Measurements from ENCODE around the gene TEDC1.
"Not testable (repeated sequence)": the region's sequence is repeated elsewhere in the genome, so short reads cannot be mapped to it uniquely, and the experiment has no call there.

Gene TEDC1

DNA sequence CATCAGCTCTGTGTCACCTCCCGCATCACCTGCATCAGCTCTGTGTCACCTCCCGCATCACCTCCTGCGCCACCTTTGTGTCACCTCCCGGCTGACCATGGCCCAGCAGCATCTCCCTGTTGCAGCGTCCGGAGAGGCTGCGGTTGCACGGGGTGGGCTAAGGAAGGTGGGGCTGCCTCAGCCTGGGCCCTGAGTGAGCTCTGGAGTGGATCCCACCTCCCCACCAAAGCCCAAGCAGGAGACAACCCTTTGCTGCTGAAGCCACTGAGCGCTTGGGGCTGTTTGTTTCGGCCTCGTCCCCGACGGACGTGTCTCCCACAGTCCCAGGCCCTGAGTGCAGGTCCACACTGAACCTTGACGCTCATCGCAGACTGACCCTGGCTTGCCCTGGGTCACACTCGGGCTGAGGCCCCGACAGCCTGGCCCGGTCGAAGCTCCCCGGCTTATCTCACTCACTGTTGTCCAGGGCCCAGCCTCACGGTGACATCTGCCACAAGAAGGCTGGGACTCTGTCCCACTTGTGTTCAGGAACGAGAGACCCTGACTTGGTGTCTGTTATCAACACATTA is 47.5 kb downstream of the TEDC1 start:
- TF ChIP-seq, protein P1, sequence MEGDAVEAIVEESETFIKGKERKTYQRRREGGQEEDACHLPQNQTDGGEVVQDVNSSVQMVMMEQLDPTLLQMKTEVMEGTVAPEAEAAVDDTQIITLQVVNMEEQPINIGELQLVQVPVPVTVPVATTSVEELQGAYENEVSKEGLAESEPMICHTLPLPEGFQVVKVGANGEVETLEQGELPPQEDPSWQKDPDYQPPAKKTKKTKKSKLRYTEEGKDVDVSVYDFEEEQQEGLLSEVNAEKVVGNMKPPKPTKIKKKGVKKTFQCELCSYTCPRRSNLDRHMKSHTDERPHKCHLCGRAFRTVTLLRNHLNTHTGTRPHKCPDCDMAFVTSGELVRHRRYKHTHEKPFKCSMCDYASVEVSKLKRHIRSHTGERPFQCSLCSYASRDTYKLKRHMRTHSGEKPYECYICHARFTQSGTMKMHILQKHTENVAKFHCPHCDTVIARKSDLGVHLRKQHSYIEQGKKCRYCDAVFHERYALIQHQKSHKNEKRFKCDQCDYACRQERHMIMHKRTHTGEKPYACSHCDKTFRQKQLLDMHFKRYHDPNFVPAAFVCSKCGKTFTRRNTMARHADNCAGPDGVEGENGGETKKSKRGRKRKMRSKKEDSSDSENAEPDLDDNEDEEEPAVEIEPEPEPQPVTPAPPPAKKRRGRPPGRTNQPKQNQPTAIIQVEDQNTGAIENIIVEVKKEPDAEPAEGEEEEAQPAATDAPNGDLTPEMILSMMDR (IDR thresholded peaks at IDR 0.05; ENCODE audit: low read depth, low read length) = no peak
- H3K4me3 ChIP-seq (ENCODE audit: low read depth, low read length) = no peak overlapping the region

DNA sequence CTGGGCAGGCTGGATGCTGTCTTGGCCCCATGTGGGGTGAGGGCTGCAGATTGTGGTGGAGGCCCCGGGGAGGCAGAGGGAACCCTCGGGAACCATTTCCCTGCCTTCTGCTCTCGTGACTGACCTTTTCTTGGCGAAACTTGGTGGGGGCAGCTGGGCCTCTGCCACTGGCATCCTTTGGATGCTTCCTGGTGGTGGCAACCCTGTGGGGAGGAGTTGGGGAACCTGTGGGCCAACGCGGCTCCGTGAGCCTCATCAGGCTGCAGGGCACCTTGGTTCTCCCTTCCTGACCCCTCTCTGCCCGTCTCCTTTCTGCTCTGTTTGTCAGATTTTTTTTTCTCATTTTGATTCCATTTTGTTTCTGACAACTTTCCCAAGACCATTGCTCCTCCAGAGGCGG is 49.8 kb downstream of the TEDC1 start:
- TF ChIP-seq, protein P1 (IDR thresholded peaks at IDR 0.05; ENCODE audit: low read depth, low read length) = no peak
- no peak overlapping the region for H3K4me3 ChIP-seq (ENCODE audit: low read depth, low read length)

DNA sequence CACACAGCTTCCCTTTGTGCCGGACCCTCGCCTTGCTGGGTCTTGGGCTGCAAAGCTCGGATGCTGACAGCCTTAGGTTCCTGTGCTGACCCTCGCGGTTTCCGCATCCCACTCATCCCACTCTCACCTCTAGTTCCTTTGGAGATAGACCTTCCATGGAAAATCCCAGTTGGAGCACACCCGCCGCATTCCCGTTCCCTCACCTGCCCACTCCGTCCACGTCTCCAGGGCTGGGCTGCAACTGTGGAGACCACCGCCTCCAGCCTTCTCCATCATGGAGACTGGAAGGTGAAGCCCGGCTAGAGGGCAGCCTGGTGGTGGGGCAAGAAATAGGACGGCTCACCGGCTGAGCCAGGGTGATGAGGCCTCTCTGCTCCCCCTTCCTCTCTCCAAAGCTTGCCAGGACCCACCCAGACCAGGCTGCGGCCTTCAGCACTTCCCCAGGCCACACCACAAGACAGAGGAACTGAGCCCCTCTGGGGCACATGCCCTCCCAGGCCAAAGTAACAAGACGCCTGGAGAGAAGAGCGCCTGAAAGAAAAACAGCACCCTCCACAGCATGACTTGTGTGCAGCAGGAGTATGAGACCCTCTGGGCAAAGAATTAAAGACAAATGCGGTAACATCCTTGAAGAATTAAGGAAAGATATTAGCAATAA is 50.3 kb downstream of the TEDC1 start:
- no peak overlapping the region for H3K4me3 ChIP-seq (ENCODE audit: low read depth, low read length)
- TF ChIP-seq, protein P1 (IDR thresholded peaks at IDR 0.05; ENCODE audit: low read depth, low read length) = no peak

DNA sequence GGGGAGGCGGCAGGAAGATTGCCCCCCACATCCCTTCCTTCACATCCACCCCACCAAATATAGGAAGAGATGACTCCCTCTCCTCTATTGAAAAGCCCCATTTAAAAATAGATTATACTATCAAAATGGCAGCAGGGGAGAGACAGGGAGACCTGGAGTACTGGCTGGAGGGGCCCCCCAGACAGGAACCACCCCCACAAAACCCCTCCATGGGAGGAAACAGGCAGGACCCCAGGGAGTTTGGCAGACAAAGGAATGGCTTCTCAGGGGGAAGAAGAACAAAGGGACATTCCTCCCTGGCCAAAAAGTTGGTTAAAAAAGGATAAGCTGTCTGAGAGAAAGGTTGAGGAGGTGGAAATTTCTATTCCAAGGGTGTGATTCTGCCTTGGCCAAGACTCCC is 54.6 kb downstream of the TEDC1 start:
- H3K4me3 ChIP-seq (ENCODE audit: low read depth, low read length) = not testable (repeated sequence)

DNA sequence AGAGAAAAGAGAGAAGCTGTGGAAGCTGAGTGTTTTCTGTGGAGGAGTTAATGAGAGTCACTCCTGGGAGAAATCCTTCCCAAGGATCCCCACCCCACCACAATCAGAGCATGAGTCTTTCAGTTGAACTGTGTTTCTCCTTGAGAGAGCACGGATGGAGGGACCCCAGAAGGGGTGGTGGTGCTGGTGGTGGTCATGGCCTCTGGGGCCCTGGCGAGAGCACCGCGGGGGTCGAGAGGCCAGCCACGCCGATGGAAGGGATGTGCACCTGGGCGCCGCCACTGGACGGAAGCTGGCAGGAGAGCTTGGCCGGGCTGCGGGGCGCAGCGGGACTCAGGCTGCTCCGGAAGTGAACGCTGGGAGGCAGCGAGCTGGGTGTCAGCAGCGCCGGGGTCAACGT is 55.4 kb downstream of the TEDC1 start:
- H3K4me3 ChIP-seq (ENCODE audit: low read depth, low read length) = not testable (repeated sequence)

DNA sequence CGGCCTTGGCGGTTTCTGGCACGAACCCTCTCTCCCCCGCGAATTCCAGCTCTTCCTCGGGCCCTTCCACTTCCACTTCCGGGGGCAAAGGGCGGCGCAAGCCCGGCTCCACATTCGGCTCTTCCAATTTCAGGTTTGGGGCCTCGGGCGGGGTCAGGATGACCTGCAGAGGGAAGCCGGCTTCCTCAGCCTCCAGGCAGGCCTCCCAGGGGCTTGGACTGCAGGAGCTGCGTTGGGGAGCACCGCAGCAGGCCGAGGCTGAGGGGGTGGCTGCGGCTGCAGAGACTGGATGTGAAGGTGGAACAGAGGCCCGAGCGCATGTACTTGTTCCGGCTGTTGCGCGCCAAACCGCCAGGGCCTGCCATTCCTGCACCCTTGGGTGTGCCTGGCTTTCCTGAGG is 56.0 kb downstream of the TEDC1 start:
- not testable (repeated sequence) for H3K4me3 ChIP-seq (ENCODE audit: low read depth, low read length)

DNA sequence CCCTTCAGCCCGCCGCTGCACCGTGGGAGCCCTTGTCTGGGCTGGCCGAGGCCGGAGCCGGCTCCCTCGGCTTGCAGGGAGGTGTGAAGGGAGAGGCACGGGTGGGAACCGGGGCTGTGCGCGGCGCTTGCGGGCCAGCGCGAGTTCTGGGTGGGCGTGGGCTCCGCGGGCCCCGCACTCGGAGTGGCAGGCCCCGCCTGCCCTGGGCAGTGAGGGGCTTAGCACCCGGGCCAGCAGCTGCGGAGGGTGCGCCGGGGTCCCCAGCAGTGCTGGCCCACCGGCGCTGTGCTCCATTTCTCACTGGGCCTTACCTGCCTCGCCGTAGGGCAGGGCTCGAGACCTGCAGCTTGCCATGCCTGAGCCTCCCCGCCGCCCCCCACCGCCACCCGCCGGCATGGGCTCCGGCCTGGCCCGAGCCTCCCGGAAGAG is 56.7 kb downstream of the TEDC1 start:
- TF ChIP-seq, protein P1 (IDR thresholded peaks at IDR 0.05; ENCODE audit: low read depth, low read length) = no peak
- no peak overlapping the region for H3K4me3 ChIP-seq (ENCODE audit: low read depth, low read length)

Measured in WI38 (cell line).